A549 treated with DMSO at 1 μM for 4 hours (cell line): ENCODE data around the gene DGCR2. TPM values are rescaled to one million over a fixed set of nuclear protein-coding genes. Genes with fewer than 3 reads are reported as not detected.

Experiments
- total RNA-seq: library from RNA; stranded (reverse); fragments of 200-300 nt; extraction: Qiagen RNA extraction; gene quantifications from 5 replicates; pipeline ENCODE4 v1.2.3, GENCODE V29; 2022; ENCODE audit warnings: low read depth

DGCR2 gene
- 19.0 to 23.2 TPM (median 21.0 TPM) in 5 replicates for total RNA-seq

GRCh38 chr22:19122143-19122751 is at the start of gene DGCR2:
Gene DGCR2, minus strand, starts transcription at chr22:19122412. Its CDS starts 206 bp downstream, at chr22:19122206.

GRCh38 chr22:19149991-19150390 is 27.8 kb upstream of the DGCR2 start, which contains the start of gene GSC2:
Gene GSC2, minus strand, starts transcription at chr22:19150292. Its CDS starts 9 bp downstream, at chr22:19150283.

GRCh38 chr22:19130959-19131684 is 8.9 kb upstream of the DGCR2 start, which contains the start of gene TSSK2:
Gene TSSK2, plus strand, starts transcription at chr22:19131308. Its CDS starts 92 bp downstream, at chr22:19131400.

Other genes with a start within 250 kb of the DGCR2 start
- gene DGCR6, start 216.1 kb downstream of the DGCR2 start, total RNA-seq, result 0.53 to 1.6 TPM (median 1.3 TPM) in 5 replicates
- 0.11 to 0.71 TPM (median 0.44 TPM) in 5 replicates for gene PRODH, start 186.1 kb downstream of the DGCR2 start, total RNA-seq
- 0.07 TPM in 1 of 5 replicates, not detected in the others for gene TSSK2, start 8.9 kb upstream of the DGCR2 start, total RNA-seq
- gene ESS2, start 22.2 kb upstream of the DGCR2 start, total RNA-seq, result 11.2 to 12.8 TPM (median 11.9 TPM) in 5 replicates
- not detected in 5 replicates for gene GSC2, start 27.9 kb upstream of the DGCR2 start, total RNA-seq
- gene SLC25A1, start 56.3 kb upstream of the DGCR2 start, total RNA-seq, result 49.0 to 63.2 TPM (median 57.0 TPM) in 5 replicates
- 4.6 to 6.0 TPM (median 5.4 TPM) in 5 replicates for gene CLTCL1, start 169.3 kb upstream of the DGCR2 start, total RNA-seq